GM12878 (cell line): ENCODE results near the gene DUSP7. TPM values are rescaled to one million over a fixed set of nuclear protein-coding genes. Genes with fewer than 3 reads are reported as not detected.

Source experiments
- ATAC-seq: fragments of 200-7000 bp; cut with Tn5 transposase; 3 replicates; pipeline ENCODE4 v1.9.1; 2020; ENCODE audit warnings: mild to moderate bottlenecking, moderate library complexity
- BruUV-seq: library from RNA; stranded (reverse); fragments of 400-500 nt; replicated peaks from 2 replicates; lab custom pipeline; 2021; lab: Mats Ljungman, UMichigan
- CTCF ChIA-PET: fragments of 300-600 bp; sonication (Branson Sonifier 250); formaldehyde crosslinking; extraction: SDS; loops from one replicate; lab custom pipeline; 2021; ENCODE audit warnings: inconsistent platforms; lab: Yijun Ruan, JAX
- POLR2A ChIA-PET: fragments of 350-600 bp; formaldehyde crosslinking; extraction: SDS; loops from one replicate; lab custom pipeline; 2021; ENCODE audit warnings: inconsistent platforms; lab: Charles Lee
- RAD21 ChIA-PET: fragments of 300-600 bp; sonication (Branson Sonifier 250); formaldehyde crosslinking; loops from one replicate; lab custom pipeline; 2023; ENCODE audit warnings: antibody characterized with exemption; ENCODE audit not compliant: unreplicated experiment; lab: Charles Lee
- SMC1A ChIA-PET: fragments of 300-600 bp; sonication (Branson Sonifier 250); formaldehyde crosslinking; loops from one replicate; lab custom pipeline; 2023; ENCODE audit not compliant: unreplicated experiment, uncharacterized antibody; lab: Charles Lee
- DNase-seq: peaks from one replicate; pipeline ENCODE4 v3.0.0-alpha.2; 2011; ENCODE audit warnings: low read depth, low spot score
- FAIRE-seq: peaks from 3 replicates; lab custom pipeline; 2011; peaks lifted over from hg19 to GRCh38; lab: Jason Lieb, UNC
- H2AFZ ChIP-seq: 2 replicates; pipeline ENCODE4 v1.6.0; 2011; ENCODE audit warnings: low read depth, low read length, control low read depth; ENCODE audit not compliant: control insufficient read depth
- H3K27ac ChIP-seq: 2 replicates; pipeline ENCODE4 v1.5.1; 2011; ENCODE audit warnings: control low read depth; ENCODE audit not compliant: control insufficient read depth, insufficient read depth
- H3K27me3 ChIP-seq, 2 experiments: replicated peaks in 1 of 2; 2 replicates each; pipeline versions ENCODE4 v1.6.0 to v1.6.1; 2011; ENCODE audit warnings: low read length in 1 of 2; ENCODE audit not compliant: control insufficient read depth in 2 of 2, insufficient read depth in 2 of 2
- H3K36me3 ChIP-seq, 2 experiments: 2 replicates each; pipeline ENCODE4 v1.5.1; 2011; ENCODE audit warnings: low read length in 1 of 2; ENCODE audit not compliant: control insufficient read depth in 2 of 2, insufficient read depth in 2 of 2
- H3K4me1 ChIP-seq: 2 replicates; pipeline ENCODE4 v1.6.1; 2011; ENCODE audit warnings: mild to moderate bottlenecking, low read length, moderate library complexity, mixed read lengths; ENCODE audit not compliant: control insufficient read depth, insufficient read depth
- H3K4me2 ChIP-seq: 2 replicates; pipeline ENCODE4 v1.6.0; 2011; ENCODE audit warnings: control low read depth; ENCODE audit not compliant: control insufficient read depth, insufficient read depth
- H3K4me3 ChIP-seq: fragments of 200-600 bp; sonication (generic); 2 replicates; pipeline ENCODE4 v1.5.1; 2016
- H3K79me2 ChIP-seq: 2 replicates; pipeline ENCODE4 v1.6.0; 2011; ENCODE audit warnings: low read length; ENCODE audit not compliant: control insufficient read depth, insufficient read depth
- H3K9ac ChIP-seq: 2 replicates; pipeline ENCODE4 v1.8.0; 2011; ENCODE audit warnings: low read length, control low read depth, mixed read lengths; ENCODE audit not compliant: control insufficient read depth, insufficient read depth
- H3K9me3 ChIP-seq: replicated peaks from 3 replicates; pipeline ENCODE4 v1.5.1; 2011; ENCODE audit warnings: mild to moderate bottlenecking, low read length; ENCODE audit not compliant: control insufficient read depth, insufficient read depth
- H4K20me1 ChIP-seq: 2 replicates; pipeline ENCODE4 v1.6.0; 2011; ENCODE audit not compliant: control insufficient read depth, insufficient read depth
- DPF2 ChIP-seq: fragments of 450-650 bp; IDR thresholded peaks from 2 replicates; pipeline ENCODE4 v1.6.1; 2017; ENCODE audit warnings: mild to moderate bottlenecking
- ESRRA ChIP-seq: IDR thresholded peaks from 2 replicates; pipeline ENCODE4 v1.6.1; 2012; ENCODE audit warnings: mild to moderate bottlenecking, low read length, improper control_type of control experiment
- GABPA ChIP-seq: IDR thresholded peaks from 2 replicates; pipeline ENCODE4 v1.6.1; 2014; ENCODE audit warnings: antibody characterized with exemption, low read depth, mild to moderate bottlenecking, inconsistent platforms
- IRF4 ChIP-seq: IDR thresholded peaks from 2 replicates; pipeline ENCODE4 v1.6.1; 2011; ENCODE audit warnings: low read depth, low read length
- JUND ChIP-seq: IDR thresholded peaks from 2 replicates; pipeline ENCODE4 v1.6.1; 2012; ENCODE audit warnings: low read depth, mild to moderate bottlenecking, low read length, improper control_type of control experiment, moderate library complexity
- MEF2B ChIP-seq: fragments of 450-650 bp; IDR thresholded peaks from 2 replicates; pipeline ENCODE4 v1.6.1; 2018; ENCODE audit warnings: mild to moderate bottlenecking, moderate library complexity; ENCODE audit not compliant: partially characterized antibody, poor library complexity, severe bottlenecking
- MTA2 ChIP-seq: fragments of 450-650 bp; IDR thresholded peaks from 2 replicates; pipeline ENCODE4 v1.6.1; 2016; ENCODE audit warnings: low read depth, mild to moderate bottlenecking, moderate library complexity
- POLR2AphosphoS2 ChIP-seq: IDR thresholded peaks from 2 replicates; pipeline ENCODE4 v1.6.1; 2011; ENCODE audit warnings: low read depth, mild to moderate bottlenecking, low read length, improper control_type of control experiment, moderate library complexity
- RAD51 ChIP-seq: fragments of 450-650 bp; IDR thresholded peaks from 2 replicates; pipeline ENCODE4 v1.6.1; 2016; ENCODE audit warnings: moderate library complexity, mild to moderate bottlenecking, inconsistent platforms
- SPI1 ChIP-seq: IDR thresholded peaks from 2 replicates; pipeline ENCODE4 v1.6.1; 2011; ENCODE audit warnings: low read depth, mild to moderate bottlenecking, low read length, moderate library complexity, borderline replicate concordance; ENCODE audit not compliant: insufficient read depth
- ZNF24 ChIP-seq: fragments of 450-650 bp; IDR thresholded peaks from 2 replicates; pipeline ENCODE4 v1.6.1; 2017; ENCODE audit warnings: antibody characterized with exemption, mild to moderate bottlenecking
- ZSCAN29 ChIP-seq: fragments of 450-650 bp; IDR thresholded peaks from 2 replicates; pipeline ENCODE4 v1.6.1; 2017; ENCODE audit warnings: mild to moderate bottlenecking, moderate library complexity
- WGBS: methylation state at CpG from one replicate; pipeline ENCODE4 v1.1.6; 2016; ENCODE audit warnings: low lambda C conversion rate; ENCODE audit not compliant: insufficient replicate concordance, insufficient coverage; ENCODE audit errors: missing lambda C conversion rate; 5-methylcytosine and 5-hydroxymethylcytosine counted together
- in situ Hi-C: fragments of 300-500 bp; cut with MboI; formaldehyde crosslinking; loops from 9 replicates; pipeline ENCODE4 v1.14.3; 2018; ENCODE audit warnings: mixed read lengths
- intact Hi-C: fragments of 100-400 bp; cut with micrococcal nuclease; formaldehyde crosslinking; loops from one replicate; pipeline ENCODE4 v1.14.2; 2022; ENCODE audit not compliant: unreplicated experiment
- polyA plus RNA-seq, 11 experiments: library from polyadenylated mRNA; depleted of rRNA in 4 of 11; unstranded in 6 of 11; stranded (reverse) in 5 of 11; fragments of >200 nt; fragmentation: Nextera tagmentation in 4 of 11; fragmentation: Illumina TruSeq in 1 of 11; extraction: Ambion mirVana in 4 of 11; extraction: Trizol in 1 of 11; gene quantifications; 1 replicate in 1 of 11; 2 replicates in 10 of 11; pipeline versions ENCODE4 v1.2.1 to v1.2.3, GENCODE V29; 2011 to 2016; ENCODE audit warnings: inconsistent platforms in 2 of 11, missing spikeins in 2 of 11, low read depth in 1 of 11
- total RNA-seq, 4 experiments: library from RNA; depleted of rRNA in 3 of 4; stranded (reverse); fragments of >200 nt in 3 of 4; fragmentation: Illumina TruSeq in 1 of 4; extraction: Trizol in 1 of 4; gene quantifications; 2 replicates each; pipeline versions ENCODE4 v1.2.1 to v1.2.3, GENCODE V29; 2013 to 2021
- TF ChIP-seq, protein P1 (sequence below): fragments of 450-650 bp; IDR thresholded peaks from 2 replicates; pipeline ENCODE4 v1.6.1; 2017; ENCODE audit warnings: mild to moderate bottlenecking
- TF ChIP-seq, protein P2 (sequence below): fragments of 450-650 bp; formaldehyde crosslinking; IDR thresholded peaks from 2 replicates; pipeline ENCODE4 v1.4.0; 2022; ENCODE audit warnings: mild to moderate bottlenecking, moderate library complexity
- TF ChIP-seq, protein P3 (sequence below): fragments of 450-650 bp; formaldehyde crosslinking; IDR thresholded peaks from 2 replicates; pipeline ENCODE4 v1.4.0; 2020; ENCODE audit warnings: mild to moderate bottlenecking, moderate library complexity

The DUSP7 gene
- total and polyA plus RNA-seq, 10 of the 15 experiments (the other 5 are each of a cell fraction or from before 2014, with no cell fraction given), result 0.73 to 17.0 (median 7.9) TPM

DNA sequence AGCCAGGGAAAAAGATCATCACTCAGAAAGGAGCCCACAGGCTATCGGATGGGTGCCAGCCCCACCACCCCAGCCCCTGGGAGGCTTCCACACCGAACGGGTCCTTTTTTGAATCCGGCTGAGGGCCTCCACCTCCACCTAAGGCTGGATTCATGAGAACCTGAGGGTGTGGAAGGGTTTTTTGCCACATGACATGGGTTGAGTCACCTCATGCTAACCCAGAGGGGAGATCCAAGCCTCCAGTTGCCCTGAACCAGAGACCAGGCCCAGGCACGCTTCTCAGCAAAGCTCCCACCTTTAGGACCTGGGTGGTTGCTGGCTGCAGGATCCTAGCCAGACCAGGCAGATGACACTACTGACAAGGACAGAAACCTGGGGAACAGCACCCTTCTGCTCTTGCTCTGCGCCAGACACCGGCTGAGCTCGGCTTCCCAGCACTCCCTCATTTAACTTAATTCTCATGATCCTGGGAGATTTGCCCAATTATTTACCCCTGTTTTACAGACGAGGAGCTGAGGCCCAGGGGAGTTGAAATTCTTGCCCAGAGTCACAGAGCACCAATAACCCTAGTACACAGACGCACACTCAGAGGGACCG, 25.6 kb downstream of the DUSP7 start:
- ChIA-PET SMC1A (interaction anchor here (1.0 kb wide), 1 partner anchor 21 kb away, joined by 3 read pairs; no protein-coding TSS in a partner anchor), POLR2A (no interaction called here), CTCF (interaction anchor here (0.7 to 1.9 kb wide), 4 partner anchors 8 to 26 kb away, joined by 3 to 6 read pairs (median 4); no protein-coding TSS in a partner anchor), RAD21 (no interaction called here)
- DNase-seq, result no peak
- no peaks in the 10 kb centered on the region for H3K27me3 ChIP-seq
- FAIRE-seq, result no peak
- no peak; the same call in 2 of the 3 replicates for ATAC-seq
- no peak overlapping the region for H3K27ac ChIP-seq
- in situ Hi-C loops, result no loop called here
- no peak overlapping the region for H3K4me3 ChIP-seq
- H3K9me3 ChIP-seq, result no peaks in the 10 kb centered on the region; the same call in 2 of the 3 replicates
- H3K79me2 ChIP-seq, result no peaks in the 10 kb centered on the region
- no peak overlapping the region for H2AFZ ChIP-seq
- WGBS, result 72% methylated on average over 11 of the region's 11 CpGs
- peaks cover under 1% of the 10 kb centered on the region; the same call in 1 of the 2 replicates for H3K4me1 ChIP-seq
- H3K36me3 ChIP-seq, result no peaks in the 10 kb centered on the region
- no peak overlapping the region for H3K9ac ChIP-seq
- H4K20me1 ChIP-seq, result no peaks in the 10 kb centered on the region
- no TSS peak for BruUV-seq
- intact Hi-C loops, result no loop called here
- H3K4me2 ChIP-seq, result no peak overlapping the region
- no peak for TF ChIP-seq GABPA
- TF ChIP-seq MEF2B, result no peak
- no peak for TF ChIP-seq IRF4
- TF ChIP-seq, protein P1, sequence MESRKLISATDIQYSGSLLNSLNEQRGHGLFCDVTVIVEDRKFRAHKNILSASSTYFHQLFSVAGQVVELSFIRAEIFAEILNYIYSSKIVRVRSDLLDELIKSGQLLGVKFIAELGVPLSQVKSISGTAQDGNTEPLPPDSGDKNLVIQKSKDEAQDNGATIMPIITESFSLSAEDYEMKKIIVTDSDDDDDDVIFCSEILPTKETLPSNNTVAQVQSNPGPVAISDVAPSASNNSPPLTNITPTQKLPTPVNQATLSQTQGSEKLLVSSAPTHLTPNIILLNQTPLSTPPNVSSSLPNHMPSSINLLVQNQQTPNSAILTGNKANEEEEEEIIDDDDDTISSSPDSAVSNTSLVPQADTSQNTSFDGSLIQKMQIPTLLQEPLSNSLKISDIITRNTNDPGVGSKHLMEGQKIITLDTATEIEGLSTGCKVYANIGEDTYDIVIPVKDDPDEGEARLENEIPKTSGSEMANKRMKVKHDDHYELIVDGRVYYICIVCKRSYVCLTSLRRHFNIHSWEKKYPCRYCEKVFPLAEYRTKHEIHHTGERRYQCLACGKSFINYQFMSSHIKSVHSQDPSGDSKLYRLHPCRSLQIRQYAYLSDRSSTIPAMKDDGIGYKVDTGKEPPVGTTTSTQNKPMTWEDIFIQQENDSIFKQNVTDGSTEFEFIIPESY, result no peak
- TF ChIP-seq ZNF24, result no peak
- TF ChIP-seq, protein P2, sequence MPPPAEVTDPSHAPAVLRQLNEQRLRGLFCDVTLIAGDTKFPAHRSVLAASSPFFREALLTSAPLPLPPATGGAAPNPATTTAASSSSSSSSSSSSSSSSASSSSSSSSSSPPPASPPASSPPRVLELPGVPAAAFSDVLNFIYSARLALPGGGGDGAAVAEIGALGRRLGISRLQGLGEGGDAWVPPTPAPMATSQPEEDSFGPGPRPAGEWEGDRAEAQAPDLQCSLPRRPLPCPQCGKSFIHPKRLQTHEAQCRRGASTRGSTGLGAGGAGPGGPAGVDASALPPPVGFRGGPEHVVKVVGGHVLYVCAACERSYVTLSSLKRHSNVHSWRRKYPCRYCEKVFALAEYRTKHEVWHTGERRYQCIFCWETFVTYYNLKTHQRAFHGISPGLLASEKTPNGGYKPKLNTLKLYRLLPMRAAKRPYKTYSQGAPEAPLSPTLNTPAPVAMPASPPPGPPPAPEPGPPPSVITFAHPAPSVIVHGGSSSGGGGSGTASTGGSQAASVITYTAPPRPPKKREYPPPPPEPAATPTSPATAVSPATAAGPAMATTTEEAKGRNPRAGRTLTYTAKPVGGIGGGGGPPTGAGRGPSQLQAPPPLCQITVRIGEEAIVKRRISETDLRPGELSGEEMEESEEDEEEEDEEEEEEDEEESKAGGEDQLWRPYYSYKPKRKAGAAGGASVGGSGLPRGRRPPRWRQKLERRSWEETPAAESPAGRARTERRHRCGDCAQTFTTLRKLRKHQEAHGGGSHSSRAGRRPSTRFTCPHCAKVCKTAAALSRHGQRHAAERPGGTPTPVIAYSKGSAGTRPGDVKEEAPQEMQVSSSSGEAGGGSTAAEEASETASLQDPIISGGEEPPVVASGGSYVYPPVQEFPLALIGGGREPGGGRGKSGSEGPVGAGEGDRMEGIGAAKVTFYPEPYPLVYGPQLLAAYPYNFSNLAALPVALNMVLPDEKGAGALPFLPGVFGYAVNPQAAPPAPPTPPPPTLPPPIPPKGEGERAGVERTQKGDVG (CRISPR knock-in tag), result no peak
- TF ChIP-seq MTA2, result no peak
- TF ChIP-seq ESRRA, result no peak
- TF ChIP-seq POLR2AphosphoS2, result no peak
- no peak for TF ChIP-seq DPF2
- no peak for TF ChIP-seq JUND
- no peak for TF ChIP-seq ZSCAN29
- no peak for TF ChIP-seq RAD51
- TF ChIP-seq SPI1, result no peak
- TF ChIP-seq, protein P3, sequence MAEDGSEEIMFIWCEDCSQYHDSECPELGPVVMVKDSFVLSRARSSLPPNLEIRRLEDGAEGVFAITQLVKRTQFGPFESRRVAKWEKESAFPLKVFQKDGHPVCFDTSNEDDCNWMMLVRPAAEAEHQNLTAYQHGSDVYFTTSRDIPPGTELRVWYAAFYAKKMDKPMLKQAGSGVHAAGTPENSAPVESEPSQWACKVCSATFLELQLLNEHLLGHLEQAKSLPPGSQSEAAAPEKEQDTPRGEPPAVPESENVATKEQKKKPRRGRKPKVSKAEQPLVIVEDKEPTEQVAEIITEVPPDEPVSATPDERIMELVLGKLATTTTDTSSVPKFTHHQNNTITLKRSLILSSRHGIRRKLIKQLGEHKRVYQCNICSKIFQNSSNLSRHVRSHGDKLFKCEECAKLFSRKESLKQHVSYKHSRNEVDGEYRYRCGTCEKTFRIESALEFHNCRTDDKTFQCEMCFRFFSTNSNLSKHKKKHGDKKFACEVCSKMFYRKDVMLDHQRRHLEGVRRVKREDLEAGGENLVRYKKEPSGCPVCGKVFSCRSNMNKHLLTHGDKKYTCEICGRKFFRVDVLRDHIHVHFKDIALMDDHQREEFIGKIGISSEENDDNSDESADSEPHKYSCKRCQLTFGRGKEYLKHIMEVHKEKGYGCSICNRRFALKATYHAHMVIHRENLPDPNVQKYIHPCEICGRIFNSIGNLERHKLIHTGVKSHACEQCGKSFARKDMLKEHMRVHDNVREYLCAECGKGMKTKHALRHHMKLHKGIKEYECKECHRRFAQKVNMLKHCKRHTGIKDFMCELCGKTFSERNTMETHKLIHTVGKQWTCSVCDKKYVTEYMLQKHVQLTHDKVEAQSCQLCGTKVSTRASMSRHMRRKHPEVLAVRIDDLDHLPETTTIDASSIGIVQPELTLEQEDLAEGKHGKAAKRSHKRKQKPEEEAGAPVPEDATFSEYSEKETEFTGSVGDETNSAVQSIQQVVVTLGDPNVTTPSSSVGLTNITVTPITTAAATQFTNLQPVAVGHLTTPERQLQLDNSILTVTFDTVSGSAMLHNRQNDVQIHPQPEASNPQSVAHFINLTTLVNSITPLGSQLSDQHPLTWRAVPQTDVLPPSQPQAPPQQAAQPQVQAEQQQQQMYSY (CRISPR knock-in tag), result no peak
